ENCODE results near the gene NCAPD3.
A peak's percentile ranks its signal among the peaks of the same experiment; 100 is the strongest.
"Not testable (repeated sequence)": the region's sequence is repeated elsewhere in the genome, so short reads cannot be mapped to it uniquely, and the experiment has no call there.

NCAPD3 gene

GRCh38 chr11:134261626-134262488 is 38.1 kb upstream of the NCAPD3 start:
- H3K27me3 ChIP-seq (ENCODE audit: insufficient read depth, low read length): no peaks in the 10 kb centered on the region
- H3K9me3 ChIP-seq (ENCODE audit: insufficient read depth, low read depth, low read length): no peaks in the 10 kb centered on the region
- H3K27ac ChIP-seq (ENCODE audit: low read depth, low read length): no peak overlapping the region
- peaks cover 3% of the 10 kb centered on the region; the same call in 1 of the 2 replicates for H3K4me1 ChIP-seq (ENCODE audit: insufficient read depth, low read length)
- WGBS: 91% methylated on average over 14 of the region's 14 CpGs
- H3K4me3 ChIP-seq (ENCODE audit: low read length): no peak overlapping the region
- H3K36me3 ChIP-seq (ENCODE audit: insufficient read depth, low read length): peaks cover 73% of the 10 kb centered on the region
- H3K9ac ChIP-seq (ENCODE audit: low read depth, low read length): no peak overlapping the region

DNA sequence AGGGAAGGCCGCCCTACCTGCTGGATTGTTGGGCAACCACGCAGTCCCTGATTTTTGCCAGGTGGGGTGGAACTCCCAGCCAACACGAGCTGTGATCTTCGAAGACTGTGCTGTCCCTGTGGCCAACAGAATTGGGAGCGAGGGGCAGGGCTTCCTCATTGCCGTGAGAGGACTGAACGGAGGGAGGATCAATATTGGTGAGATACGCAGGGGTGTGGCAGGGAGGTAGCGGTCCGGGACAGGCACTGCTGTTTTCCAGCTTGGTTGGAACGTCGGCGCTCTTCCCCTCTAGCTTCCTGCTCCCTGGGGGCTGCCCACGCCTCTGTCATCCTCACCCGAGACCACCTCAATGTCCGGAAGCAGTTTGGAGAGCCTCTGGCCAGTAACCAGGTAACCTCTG is 37.2 kb upstream of the NCAPD3 start:
- H3K27me3 ChIP-seq (ENCODE audit: insufficient read depth, low read length): no peaks in the 10 kb centered on the region
- no peaks in the 10 kb centered on the region for H3K4me1 ChIP-seq (ENCODE audit: insufficient read depth, low read length)
- H3K36me3 ChIP-seq (ENCODE audit: insufficient read depth, low read length): peaks cover 81% of the 10 kb centered on the region
- WGBS: 94% methylated on average over 16 of the region's 16 CpGs
- no peak overlapping the region for H3K27ac ChIP-seq (ENCODE audit: low read depth, low read length)
- no peak overlapping the region for H3K9ac ChIP-seq (ENCODE audit: low read depth, low read length)
- H3K9me3 ChIP-seq (ENCODE audit: insufficient read depth, low read depth, low read length): no peaks in the 10 kb centered on the region
- H3K4me3 ChIP-seq (ENCODE audit: low read length): no peak overlapping the region

- no peaks in the 10 kb centered on the region for H3K4me1 ChIP-seq (ENCODE audit: insufficient read depth, low read length)
- no peaks in the 10 kb centered on the region for H3K27me3 ChIP-seq (ENCODE audit: insufficient read depth, low read length)
- H3K4me3 ChIP-seq (ENCODE audit: low read length): no peak overlapping the region
- H3K9me3 ChIP-seq (ENCODE audit: insufficient read depth, low read depth, low read length): no peaks in the 10 kb centered on the region
- no peak overlapping the region for H3K9ac ChIP-seq (ENCODE audit: low read depth, low read length)
- peaks cover 81% of the 10 kb centered on the region for H3K36me3 ChIP-seq (ENCODE audit: insufficient read depth, low read length)
- H3K27ac ChIP-seq (ENCODE audit: low read depth, low read length): no peak overlapping the region
These were observed 36.7 kb upstream of the NCAPD3 start for GRCh38 chr11:134260503-134260902.

- WGBS: 92% methylated on average over 4 of the region's 4 CpGs
- H3K9me3 ChIP-seq (ENCODE audit: insufficient read depth, low read depth, low read length): no peaks in the 10 kb centered on the region
- no peak overlapping the region for H3K27ac ChIP-seq (ENCODE audit: low read depth, low read length)
- H3K9ac ChIP-seq (ENCODE audit: low read depth, low read length): no peak overlapping the region
- H3K4me3 ChIP-seq (ENCODE audit: low read length): no peak overlapping the region
- H3K27me3 ChIP-seq (ENCODE audit: insufficient read depth, low read length): no peaks in the 10 kb centered on the region
- peaks cover 8% of the 10 kb centered on the region for H3K4me1 ChIP-seq (ENCODE audit: insufficient read depth, low read length)
- H3K36me3 ChIP-seq (ENCODE audit: insufficient read depth, low read length): peaks cover 68% of the 10 kb centered on the region
These were observed 34.8 kb upstream of the NCAPD3 start for GRCh38 chr11:134258577-134258976.

GRCh38 chr11:134257101-134257500 is 33.3 kb upstream of the NCAPD3 start:
- H3K36me3 ChIP-seq (ENCODE audit: insufficient read depth, low read length): peaks cover 53% of the 10 kb centered on the region
- peaks cover 11% of the 10 kb centered on the region for H3K4me1 ChIP-seq (ENCODE audit: insufficient read depth, low read length)
- H3K9ac ChIP-seq (ENCODE audit: low read depth, low read length): no peak overlapping the region
- no peak overlapping the region for H3K4me3 ChIP-seq (ENCODE audit: low read length)
- H3K9me3 ChIP-seq (ENCODE audit: insufficient read depth, low read depth, low read length): no peaks in the 10 kb centered on the region
- H3K27me3 ChIP-seq (ENCODE audit: insufficient read depth, low read length): no peaks in the 10 kb centered on the region
- 95% methylated on average over 11 of the region's 11 CpGs for WGBS
- H3K27ac ChIP-seq (ENCODE audit: low read depth, low read length): no peak overlapping the region

DNA sequence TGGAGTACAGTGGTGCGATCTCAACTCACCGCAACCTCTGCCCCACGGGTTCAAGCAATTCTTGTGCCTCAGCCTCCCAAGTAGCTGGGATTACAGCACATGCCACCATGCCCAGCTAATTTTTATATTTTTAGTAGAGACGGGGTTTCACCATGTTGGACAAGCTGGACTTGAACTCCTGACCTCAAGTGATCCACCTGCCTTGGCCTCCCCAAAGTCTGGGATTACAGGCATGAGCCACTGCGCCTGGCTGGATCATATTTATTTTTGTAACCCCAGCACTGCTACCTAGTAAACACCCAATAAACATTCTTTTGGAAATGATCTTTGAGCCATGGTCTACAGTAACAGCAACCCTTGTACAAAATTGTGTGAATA is 31.4 kb upstream of the NCAPD3 start:
- Histone ChIP-seq H3K4me1 (ENCODE audit: insufficient read depth, low read length) (peaks cover 19% of the 10 kb centered on the region), H3K36me3 (ENCODE audit: insufficient read depth, low read length) (peaks cover 49% of the 10 kb centered on the region)
- not testable (repeated sequence) for H3K9ac ChIP-seq (ENCODE audit: low read depth, low read length); H3K27me3 ChIP-seq (ENCODE audit: insufficient read depth, low read length); H3K4me3 ChIP-seq (ENCODE audit: low read length); H3K27ac ChIP-seq (ENCODE audit: low read depth, low read length); H3K9me3 ChIP-seq (ENCODE audit: insufficient read depth, low read depth, low read length)
- WGBS: 95% methylated on average over 5 of the region's 5 CpGs

DNA sequence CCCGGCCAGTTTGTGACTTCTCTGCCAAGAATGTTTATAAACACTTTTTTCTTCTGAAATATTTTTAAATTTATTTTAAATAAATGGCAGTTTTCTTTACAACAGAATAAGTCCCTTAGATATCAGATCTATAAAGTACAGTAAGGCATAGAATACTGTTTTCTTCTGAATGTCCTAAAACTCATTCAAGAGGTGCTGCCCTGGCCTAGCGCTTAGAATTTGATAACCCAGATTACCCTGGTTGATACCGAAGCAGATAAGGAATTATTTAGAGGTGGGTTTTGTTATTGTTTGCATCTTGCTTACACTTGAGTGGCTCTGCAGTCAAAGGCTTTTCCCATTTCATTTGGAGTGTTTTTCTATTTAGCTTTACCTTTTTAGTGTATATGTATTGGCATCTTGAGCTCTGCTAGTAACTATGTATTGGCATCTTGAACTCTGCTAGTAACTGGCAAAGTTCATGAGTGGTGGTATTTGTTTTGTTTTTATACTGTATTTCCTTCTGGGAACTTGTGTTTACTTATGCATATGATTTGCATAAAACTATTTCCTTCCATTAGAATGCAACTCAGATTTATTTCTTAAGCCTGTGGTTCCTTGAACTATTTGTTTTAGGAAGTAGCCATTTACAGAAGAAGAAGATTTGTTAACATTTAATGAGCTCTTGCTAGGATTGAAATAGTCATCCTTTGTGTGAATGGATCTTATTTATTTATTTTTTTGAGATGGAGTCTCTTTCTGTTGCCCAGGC is 30.8 kb upstream of the NCAPD3 start:
- H3K4me3 ChIP-seq (ENCODE audit: low read length): peak overlapping the region; percentile 94
- 90% methylated on average over 2 of the region's 3 CpGs for WGBS
- H3K27ac ChIP-seq (ENCODE audit: low read depth, low read length): no peak overlapping the region
- no peak overlapping the region for H3K9ac ChIP-seq (ENCODE audit: low read depth, low read length)
- no peaks in the 10 kb centered on the region for H3K9me3 ChIP-seq (ENCODE audit: insufficient read depth, low read depth, low read length)
- H3K36me3 ChIP-seq (ENCODE audit: insufficient read depth, low read length): peaks cover 49% of the 10 kb centered on the region
- peaks cover 19% of the 10 kb centered on the region for H3K4me1 ChIP-seq (ENCODE audit: insufficient read depth, low read length)
- H3K27me3 ChIP-seq (ENCODE audit: insufficient read depth, low read length): no peaks in the 10 kb centered on the region

GRCh38 chr11:134253188-134253993 is 29.6 kb upstream of the NCAPD3 start, which contains the start of the genes ACAD8 and THYN1:
Gene ACAD8 (plus strand): TSS chr11:134253568. CDS start chr11:134253601, 33 bp downstream.
Gene THYN1 (minus strand): TSS chr11:134253352. CDS start chr11:134252882, 470 bp downstream.
- peak within 1 kb of the TSS; percentile 94 for H3K4me3 ChIP-seq (ENCODE audit: low read length)
- H3K4me1 ChIP-seq (ENCODE audit: insufficient read depth, low read length): peaks cover 19% of the 10 kb centered on the region
- no peaks in the 10 kb centered on the region for H3K9me3 ChIP-seq (ENCODE audit: insufficient read depth, low read depth, low read length)
- 0 out of 2 replicates have a peak within 1 kb of the TSS, but pooled peaks have one; percentile 60 for H3K27ac ChIP-seq (ENCODE audit: low read depth, low read length)
- under 1% methylated on average over 69 of the region's 70 CpGs for WGBS
- H3K27me3 ChIP-seq (ENCODE audit: insufficient read depth, low read length): no peaks in the 10 kb centered on the region
- H3K36me3 ChIP-seq (ENCODE audit: insufficient read depth, low read length): peaks cover 49% of the 10 kb centered on the region
- peak within 1 kb of the TSS; percentile 76 for H3K9ac ChIP-seq (ENCODE audit: low read depth, low read length)

DNA sequence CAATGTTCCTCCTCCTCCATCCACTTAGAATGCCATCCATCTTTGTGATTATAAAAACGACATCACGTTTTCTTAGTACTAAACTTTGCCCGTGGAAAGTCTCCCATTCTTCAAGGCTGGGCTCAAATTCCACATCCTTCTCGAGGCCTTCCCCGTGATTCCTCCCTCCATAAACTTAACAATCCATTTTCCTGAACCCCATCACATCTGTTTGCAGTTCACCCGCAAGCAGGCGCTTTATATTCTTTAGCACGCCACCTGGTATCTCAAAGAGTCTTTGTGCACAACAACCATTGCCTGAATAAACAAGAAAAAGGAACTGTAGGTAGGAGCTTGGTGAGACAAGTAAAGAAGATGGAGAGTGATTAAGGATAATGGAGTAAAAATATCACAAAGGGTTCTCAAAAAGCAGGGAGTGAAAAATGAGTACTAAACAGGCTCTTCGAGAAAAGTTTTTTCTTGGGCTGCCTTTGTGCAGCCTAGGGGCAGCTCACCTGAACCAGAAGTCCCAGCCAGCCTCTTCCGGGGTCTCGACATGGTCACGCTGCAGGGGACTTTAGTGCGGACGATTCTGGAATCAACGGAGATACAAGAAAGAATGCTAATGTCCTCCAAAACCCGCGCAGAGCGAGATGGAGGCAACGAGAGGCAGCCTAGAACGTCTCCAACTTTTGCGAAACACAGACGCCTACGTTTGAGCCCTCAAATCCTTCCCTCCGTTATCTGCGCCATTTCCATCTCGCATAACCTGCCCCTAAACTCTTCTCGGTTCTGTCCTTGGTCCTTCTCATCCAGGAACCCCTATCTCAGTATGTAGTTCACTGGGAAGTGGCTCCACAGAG is 28.8 kb upstream of the NCAPD3 start:
- WGBS: 21% methylated on average over 27 of the region's 27 CpGs

GRCh38 chr11:134250675-134251074 is 26.9 kb upstream of the NCAPD3 start:
- H3K36me3 ChIP-seq (ENCODE audit: insufficient read depth, low read length): peaks cover 47% of the 10 kb centered on the region
- no peaks in the 10 kb centered on the region for H3K27me3 ChIP-seq (ENCODE audit: insufficient read depth, low read length)
- WGBS: 93% methylated on average over 2 of the region's 2 CpGs
- no peaks in the 10 kb centered on the region for H3K9me3 ChIP-seq (ENCODE audit: insufficient read depth, low read depth, low read length)
- peaks cover 19% of the 10 kb centered on the region for H3K4me1 ChIP-seq (ENCODE audit: insufficient read depth, low read length)
- no peak overlapping the region for H3K4me3 ChIP-seq (ENCODE audit: low read length)
- no peak overlapping the region for H3K9ac ChIP-seq (ENCODE audit: low read depth, low read length)
- H3K27ac ChIP-seq (ENCODE audit: low read depth, low read length): no peak overlapping the region

More for the DNA sequence above, 28.8 kb upstream of the NCAPD3 start:
- Histone ChIP-seq H3K4me3 (ENCODE audit: low read length) (peak overlapping the region; percentile 94), H3K9me3 (ENCODE audit: insufficient read depth, low read depth, low read length) (no peaks in the 10 kb centered on the region), H3K36me3 (ENCODE audit: insufficient read depth, low read length) (peaks cover 51% of the 10 kb centered on the region), H3K9ac (ENCODE audit: low read depth, low read length) (peak overlapping the region; percentile 68), H3K4me1 (ENCODE audit: insufficient read depth, low read length) (peaks cover 19% of the 10 kb centered on the region), H3K27me3 (ENCODE audit: insufficient read depth, low read length) (no peaks in the 10 kb centered on the region), H3K27ac (ENCODE audit: low read depth, low read length) (0 out of 2 replicates have a peak overlapping the region, but pooled peaks have one; percentile 6)

All from HUES64 (cell line).